Measurements from ENCODE around the gene ZNF567.

The ZNF567 gene

GRCh38 chr19:36750066-36750691, 62.8 kb downstream of the ZNF567 start:
- DNase-seq (ENCODE audit: low read depth in 2 of 2), result no peak
